DOHH2 (cell line): Measurements from ENCODE around the gene HCN4.

Source experiments
- EZH2phosphoT487 ChIP-seq: fragments of 200-600 bp; sonication (generic); IDR thresholded peaks from 2 replicates; pipeline ENCODE4 v1.6.1; 2017; ENCODE audit warnings: borderline replicate concordance, mild to moderate bottlenecking, antibody characterized with exemption, low read length, moderate library complexity, mixed read lengths
- TF ChIP-seq, protein P1 (sequence below): fragments of 200-600 bp; sonication (generic); IDR thresholded peaks from one replicate; pipeline ENCODE4 v1.5.1; 2014; ENCODE audit warnings: antibody characterized with exemption, mild to moderate bottlenecking, low read depth, low read length; ENCODE audit not compliant: poor library complexity, severe bottlenecking

DNA sequence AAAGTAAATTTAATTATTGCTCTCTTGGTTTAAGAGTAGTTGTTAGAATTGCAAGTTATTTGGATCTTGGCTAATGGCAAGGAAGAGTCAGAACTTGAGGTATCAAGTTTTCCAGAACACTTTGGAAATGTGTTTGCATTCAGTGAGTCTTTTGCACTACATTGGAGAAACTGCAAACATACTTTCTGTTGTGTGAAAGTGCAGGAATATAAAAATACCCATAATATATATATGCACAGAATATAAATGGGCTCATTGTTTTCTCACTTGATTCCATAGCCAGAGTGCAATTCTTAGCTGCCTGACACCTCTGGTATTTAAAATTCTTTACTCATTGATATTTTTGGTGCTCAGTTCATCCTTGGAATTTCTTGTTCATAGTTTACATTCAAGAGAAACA, 92.9 kb downstream of the HCN4 start:
- no peak for TF ChIP-seq EZH2phosphoT487
- TF ChIP-seq, protein P1, sequence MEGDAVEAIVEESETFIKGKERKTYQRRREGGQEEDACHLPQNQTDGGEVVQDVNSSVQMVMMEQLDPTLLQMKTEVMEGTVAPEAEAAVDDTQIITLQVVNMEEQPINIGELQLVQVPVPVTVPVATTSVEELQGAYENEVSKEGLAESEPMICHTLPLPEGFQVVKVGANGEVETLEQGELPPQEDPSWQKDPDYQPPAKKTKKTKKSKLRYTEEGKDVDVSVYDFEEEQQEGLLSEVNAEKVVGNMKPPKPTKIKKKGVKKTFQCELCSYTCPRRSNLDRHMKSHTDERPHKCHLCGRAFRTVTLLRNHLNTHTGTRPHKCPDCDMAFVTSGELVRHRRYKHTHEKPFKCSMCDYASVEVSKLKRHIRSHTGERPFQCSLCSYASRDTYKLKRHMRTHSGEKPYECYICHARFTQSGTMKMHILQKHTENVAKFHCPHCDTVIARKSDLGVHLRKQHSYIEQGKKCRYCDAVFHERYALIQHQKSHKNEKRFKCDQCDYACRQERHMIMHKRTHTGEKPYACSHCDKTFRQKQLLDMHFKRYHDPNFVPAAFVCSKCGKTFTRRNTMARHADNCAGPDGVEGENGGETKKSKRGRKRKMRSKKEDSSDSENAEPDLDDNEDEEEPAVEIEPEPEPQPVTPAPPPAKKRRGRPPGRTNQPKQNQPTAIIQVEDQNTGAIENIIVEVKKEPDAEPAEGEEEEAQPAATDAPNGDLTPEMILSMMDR: no peak
